Activated gamma-delta T cell (primary cell): ENCODE data around the gene ANKRD11.
"Not testable (repeated sequence)": the region's sequence is repeated elsewhere in the genome, so short reads cannot be mapped to it uniquely, and the experiment has no call there.

ENCODE experiments used
- DNase-seq: peaks from one replicate; lab custom pipeline; 2025; lab: John Stamatoyannopoulos, UW

ANKRD11 gene

DNA sequence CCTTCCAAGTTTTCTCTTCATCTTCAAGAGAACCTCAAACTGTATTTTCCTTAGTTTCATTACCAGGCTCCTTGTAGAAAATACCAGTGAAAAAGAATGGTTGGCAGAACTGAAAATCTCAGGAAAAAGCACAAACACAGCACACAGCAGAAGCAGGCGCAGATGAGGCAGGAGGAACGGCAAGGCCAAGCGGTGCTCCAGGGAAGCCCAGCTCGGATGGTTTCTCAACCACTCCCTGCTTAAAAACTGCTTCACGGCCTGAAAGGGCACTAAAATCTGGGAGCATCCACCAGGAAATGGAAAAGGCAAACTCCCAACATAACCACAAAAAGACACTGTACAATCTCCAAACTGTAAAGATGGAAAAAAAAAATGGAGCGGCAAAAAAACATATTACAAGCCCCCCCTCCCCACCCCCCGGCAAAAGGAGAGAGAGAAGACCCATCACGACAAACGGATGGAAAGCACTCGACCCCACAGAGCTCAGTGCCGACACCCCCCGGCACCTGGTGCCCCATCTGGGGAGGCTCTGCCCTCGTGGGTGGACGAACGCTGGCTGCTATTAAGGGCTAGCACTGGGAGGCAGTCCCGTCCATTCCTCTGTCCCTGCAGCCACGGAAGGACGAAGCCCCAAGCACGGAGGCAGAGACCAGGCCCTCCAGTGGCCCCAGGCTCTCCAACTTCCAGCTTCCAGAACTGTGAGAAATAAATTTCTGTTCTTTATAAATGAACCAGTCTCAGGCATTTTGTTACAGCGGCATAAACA, 145.3 kb downstream of the ANKRD11 start:
- DNase-seq = no peak

GRCh38 chr16:89344458-89344834, 145.9 kb downstream of the ANKRD11 start:
- DNase-seq = no peak

DNA sequence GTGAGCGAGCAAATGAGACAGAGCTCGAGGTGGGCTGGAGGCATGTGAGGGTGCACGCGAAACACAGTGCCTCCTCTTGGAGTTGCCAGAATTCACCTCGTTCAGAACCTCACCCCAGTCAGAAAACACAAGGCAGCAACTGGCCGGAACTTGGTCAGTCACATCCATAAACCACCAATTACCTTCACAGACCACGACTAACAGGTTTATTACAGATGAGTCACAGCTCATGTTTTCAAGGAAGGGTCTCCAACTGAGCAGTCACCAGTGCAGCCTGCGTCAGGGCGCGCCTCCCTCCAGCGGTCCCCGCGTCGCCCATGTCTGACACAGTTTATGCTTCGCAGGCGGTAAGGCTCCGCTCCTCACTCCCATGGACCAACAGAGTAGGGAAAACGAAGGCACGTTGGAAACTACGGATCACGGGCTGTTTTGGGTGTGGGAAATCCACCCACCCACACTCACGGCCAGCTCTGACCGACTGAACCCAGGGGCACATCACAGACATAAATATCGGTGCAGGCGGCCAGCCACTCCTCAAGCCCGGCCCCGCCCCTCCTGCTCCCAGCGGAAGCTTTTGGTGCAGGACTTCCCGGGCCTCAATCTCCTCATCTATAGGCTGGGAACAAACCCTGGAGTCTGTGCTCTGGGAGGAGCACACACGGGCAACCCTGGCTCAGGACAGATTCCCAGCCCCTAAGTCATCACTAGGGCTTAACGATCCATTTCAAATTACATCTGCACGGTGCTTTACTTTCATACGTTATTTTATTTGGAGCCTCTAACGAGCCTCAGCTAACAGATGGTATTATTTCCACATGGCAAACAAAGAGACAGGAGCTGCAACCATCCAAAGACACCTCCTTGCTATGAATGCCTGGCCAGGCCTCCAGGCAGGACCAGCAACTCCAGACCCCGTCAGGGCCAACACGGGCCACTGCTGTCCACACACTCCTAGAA, 146.6 kb downstream of the ANKRD11 start:
- DNase-seq = no peak

GRCh38 chr16:89341697-89342694, 148.4 kb downstream of the ANKRD11 start:
- DNase-seq = no peak

- no peak for DNase-seq
Observed at GRCh38 chr16:89341279-89341678, 149.1 kb downstream of the ANKRD11 start.

DNA sequence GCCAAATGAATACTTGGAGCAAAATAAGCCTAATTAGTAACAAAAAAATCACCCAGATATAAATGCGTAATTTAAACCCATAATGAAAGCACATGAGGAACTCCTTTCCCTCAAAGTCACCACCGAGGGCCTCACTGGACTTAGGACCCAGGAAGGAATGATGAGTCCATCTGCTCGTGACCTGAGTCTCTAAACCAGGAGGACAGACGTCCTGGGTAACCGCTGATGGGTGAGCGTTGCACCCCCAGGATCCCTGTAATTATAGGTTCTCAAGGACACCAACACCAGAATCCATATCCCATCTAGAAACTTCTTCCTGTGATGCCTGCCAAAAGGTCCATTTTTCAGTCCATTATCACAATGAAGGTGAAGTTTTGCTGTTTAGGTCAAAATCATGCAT, 151.5 kb downstream of the ANKRD11 start:
- DNase-seq = no peak

GRCh38 chr16:89337965-89338364, 152.4 kb downstream of the ANKRD11 start:
- DNase-seq = no peak

DNA sequence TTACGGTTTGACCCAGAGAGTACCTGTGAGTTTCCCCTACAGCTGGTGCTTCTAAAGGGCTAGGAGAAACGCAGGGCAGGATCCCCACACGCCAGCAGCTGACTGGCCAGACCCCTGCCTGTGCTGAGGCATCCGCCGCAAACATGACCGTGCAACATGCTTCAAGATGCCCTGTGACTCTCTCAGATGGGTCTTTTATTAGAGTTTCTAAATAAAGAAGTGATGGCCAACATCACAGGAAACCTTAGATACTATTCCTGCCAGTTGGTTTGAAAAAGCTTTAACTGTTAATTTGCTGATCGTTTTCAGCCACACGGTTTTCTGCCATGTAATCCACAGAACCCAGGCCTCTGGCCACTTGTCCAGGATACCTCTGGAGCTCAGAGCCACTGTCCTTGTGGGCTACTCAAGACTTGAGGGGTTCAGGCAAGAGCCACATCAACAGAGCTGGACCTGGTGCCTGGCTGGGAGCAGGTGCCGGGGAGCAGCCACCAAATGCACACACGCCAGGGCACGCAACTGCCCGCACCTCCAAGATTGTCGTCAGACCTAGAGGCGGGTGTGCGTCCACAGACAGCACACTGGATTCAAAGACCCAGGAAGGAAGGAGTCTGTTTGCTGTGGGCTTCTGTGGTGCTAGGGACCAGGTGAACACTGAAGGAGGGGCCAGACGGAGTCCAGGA, 154.4 kb downstream of the ANKRD11 start:
- DNase-seq = no peak

DNA sequence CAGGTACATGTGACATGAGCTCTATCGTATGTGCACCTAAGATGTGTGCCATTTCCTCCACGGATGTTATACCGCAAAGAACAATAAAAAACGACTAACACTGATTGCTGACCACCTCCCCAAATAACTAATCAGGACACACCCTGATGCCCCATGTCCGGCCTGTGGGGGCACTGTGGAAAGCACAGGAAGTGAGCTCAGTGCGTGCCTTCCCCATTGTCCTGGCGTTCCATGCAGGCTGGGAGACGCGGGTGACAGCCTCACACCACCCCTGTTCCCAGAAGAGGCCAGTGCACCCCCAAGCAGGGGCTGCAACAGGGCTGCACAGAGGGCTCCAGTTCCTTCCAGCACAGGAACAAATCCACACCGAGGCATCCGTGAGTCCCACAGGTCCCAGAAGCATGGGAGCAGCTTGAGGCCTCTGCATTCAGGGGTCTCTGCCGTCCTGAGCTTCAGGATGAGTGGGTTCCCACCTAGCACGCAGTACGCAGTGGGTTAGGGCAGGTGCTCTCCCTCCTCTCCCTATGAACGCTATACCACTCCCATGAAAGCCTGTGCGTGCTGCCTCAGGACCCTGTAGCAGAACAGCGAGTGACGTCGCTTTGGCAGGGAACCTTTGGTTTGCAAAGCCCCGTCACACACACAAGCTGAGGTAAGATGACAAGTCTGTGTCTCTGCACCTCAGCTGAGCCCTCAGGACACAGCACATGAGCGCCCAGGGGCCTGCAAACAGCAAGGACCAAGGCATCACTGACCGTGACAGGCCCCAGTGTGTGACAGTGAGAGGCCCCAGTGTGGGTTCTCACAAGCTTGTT, 155.2 kb downstream of the ANKRD11 start:
- DNase-seq = no peak

DNA sequence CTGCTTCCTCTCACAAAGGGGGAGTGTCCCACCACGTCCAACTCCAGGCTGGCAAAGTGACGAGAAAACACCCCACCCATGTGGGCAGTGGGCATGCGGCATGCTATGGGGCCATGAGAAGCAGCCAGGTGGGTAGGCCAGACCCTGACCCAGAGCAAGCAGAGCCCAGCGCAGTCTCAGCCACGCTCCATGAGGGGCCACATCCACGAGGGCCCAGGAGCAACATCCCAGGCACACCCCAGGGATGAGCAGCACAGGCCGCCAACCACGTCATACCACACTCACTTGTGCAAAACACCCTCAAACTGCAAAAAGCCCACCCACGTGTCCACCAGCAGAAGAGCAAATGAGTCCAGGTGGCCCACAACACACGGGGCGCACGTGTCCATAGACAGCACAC, 155.9 kb downstream of the ANKRD11 start:
- DNase-seq = no peak

DNA sequence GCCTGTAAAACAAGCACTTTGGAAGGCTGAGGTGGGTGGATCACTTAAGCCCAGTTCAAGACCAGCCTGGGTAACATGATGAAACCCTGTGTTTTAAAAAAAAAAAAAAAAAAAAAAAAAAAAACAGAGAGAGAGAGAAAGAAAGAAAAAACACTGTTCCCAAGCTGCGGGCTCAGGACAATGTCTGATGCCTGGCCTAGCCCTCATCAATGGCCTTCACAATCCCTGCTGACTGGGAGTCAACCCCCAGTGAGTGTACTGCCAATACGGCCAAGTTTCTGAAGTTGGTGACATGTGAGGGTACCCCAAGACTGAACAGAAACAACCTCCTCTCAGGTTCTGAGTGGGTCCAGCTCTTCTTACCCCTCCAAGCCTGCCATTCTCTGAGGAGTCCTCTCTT, 156.3 kb downstream of the ANKRD11 start:
- no peak for DNase-seq

DNA sequence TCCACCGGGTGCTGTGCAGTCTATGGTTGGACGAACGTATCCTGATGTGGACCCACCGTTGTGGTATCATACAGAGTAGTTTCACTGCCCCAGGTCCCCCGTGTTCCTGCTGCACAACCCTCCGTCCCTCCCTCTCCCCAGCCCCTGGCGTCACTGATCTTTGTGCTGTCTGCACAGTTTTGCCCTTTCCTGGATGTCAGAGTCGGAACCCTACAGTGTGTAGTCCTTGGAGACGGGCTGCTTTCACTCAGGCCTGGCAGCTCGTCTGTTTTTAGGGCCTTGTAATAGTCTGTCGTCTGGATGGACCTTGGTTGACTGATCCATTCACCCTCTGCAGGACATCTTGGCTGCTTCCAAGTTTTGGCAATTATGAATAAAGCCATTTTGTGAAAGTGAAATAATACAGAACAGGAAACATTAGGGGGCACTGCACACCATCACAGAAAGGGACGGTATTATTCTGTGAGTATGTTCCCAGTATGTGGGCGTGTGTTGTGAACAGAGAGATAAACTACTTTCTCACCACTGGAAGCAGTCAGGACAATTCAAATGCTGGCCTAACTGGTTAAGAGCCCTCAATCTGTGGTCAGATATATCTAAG, 156.9 kb downstream of the ANKRD11 start:
- not testable (repeated sequence) for DNase-seq

DNA sequence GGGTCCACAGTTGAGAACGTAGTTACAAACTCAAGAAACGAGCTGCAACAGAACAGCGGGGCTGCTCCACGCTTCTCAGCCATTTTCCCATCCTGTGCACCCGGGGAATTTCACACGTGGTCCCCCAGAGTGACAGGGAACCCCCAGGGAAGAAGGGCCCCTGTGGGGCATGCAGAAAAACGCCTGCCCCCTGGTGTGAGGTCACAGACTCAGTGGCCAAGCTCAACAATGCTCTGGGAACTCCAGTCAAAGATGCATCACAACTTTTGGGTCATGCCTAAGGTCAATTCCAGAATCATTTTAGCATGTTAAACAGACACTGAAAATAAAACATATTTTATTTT, 157.5 kb downstream of the ANKRD11 start:
- DNase-seq = no peak

DNA sequence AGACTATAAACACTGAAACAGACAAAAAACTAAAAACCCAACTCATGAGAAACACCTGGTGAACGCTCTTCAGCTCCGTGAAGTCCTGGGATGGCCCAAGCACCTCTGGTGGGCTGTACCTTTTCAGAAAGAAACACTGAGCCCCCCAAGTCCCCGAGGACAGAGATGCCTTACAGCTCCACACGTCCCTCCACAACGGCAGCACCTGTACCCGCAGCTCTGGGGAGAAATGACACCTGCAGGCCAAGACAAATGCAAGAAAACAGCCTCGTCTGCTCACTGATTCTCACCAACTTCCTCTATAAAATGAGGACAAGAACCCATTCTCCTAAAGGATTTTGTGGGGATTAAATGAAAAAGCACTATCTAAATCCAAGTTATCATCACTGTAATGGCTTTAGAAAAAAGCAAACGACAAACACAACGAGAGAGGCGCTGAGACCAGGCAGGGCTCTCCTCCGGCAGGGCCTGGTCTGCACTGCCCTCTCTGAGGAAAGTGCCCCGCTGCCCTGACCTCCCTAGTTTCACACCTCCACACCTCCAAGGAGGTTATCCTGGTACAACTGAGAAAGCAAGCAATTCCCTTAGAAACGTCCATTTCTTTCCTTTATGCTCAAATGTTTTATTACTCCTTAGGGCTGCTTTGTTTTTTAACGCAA, 158.0 kb downstream of the ANKRD11 start:
- DNase-seq = no peak

GRCh38 chr16:89331371-89332109, 158.8 kb downstream of the ANKRD11 start:
- no peak for DNase-seq

- DNase-seq = no peak
Observed at GRCh38 chr16:89330177-89330856, 160.0 kb downstream of the ANKRD11 start.

GRCh38 chr16:89329830-89330176, 160.6 kb downstream of the ANKRD11 start:
- DNase-seq = not testable (repeated sequence)
